Left forelimb (tissue), 1 donor: ENCODE measurements around the gene NUDT16L1.
"Not testable (repeated sequence)": the region's sequence is repeated elsewhere in the genome, so short reads cannot be mapped to it uniquely, and the experiment has no call there.

ENCODE experiments used
- DNase-seq: peaks from one replicate; pipeline ENCODE4 v3.0.0-alpha.2; 2018; ENCODE audit warnings: low spot score

Gene NUDT16L1

DNA sequence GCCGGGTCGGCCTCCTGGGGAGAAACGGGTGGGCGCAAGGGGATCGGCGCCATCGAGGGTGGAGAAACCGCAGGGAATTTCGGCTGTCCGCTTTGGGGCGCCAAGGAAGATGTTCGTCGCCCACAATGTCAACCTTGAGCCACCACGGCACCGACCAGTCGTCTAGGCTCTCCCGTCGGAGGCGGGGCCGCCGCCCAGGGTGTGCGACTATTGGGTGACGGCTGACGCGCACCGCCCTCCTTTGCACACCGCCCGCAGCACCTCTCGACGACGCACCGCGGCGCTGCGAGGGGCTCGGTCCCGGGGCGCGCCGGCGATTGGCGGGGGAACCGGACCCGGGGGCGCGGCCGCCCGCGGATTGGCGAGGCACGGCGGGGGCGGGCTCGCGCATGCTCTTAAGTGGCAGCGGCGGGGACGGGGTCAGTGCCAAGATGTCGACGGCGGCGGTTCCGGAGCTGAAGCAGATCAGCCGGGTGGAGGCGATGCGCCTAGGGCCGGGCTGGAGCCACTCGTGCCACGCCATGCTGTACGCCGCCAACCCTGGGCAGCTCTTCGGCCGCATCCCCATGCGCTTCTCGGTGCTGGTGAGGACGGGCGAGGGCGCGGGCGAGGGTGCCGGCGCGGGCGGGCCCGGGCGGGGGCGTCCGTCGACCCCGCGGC lies at the start of gene NUDT16L1:
Gene NUDT16L1, plus strand, starts transcription at position 267 of the 660 bp plus-strand sequence. Its CDS starts 165 bp downstream, at position 432.
- peak; percentile 98 for DNase-seq

DNA sequence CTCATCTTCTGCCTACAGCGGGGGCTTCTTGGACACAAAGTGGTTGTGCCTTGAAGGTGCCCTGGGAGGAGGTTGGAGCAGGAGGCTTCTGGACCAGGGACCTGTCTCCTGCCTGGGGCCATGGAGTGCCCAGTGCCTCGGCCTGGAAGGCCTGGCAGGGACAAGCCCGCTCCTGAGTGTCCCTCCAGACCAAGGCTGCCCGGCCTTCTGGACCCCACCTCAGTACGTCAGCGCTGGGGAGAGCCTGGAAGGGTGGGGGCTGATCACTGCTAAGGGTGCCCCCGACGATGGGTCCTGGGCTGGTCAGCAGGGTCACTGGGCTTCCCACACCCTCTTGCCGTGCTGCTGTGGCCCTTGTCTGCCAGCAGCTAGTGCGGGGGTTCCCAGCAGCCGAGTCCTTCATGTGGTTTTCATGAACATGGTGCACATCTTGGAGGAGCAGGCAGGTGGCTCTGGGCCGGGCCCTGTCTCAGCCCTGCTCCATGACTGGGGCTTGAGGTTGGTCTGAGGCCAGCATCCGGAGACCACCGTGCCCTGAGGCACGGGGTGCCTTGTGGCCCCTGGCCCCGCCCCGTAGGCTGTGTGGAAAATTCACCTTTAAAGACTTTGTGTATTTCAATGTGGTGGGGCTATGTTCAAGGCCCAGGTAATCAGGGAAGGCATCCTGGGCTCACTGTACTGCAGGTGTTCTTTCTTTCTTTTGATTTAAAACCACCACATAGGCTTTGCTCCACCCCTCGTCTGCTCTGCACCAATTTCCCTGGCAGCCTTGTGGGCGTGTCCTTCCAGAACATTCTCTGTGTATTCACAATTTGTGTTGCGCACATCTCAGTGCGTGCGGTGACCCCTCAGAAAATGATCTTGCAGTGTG lies 46.4 kb upstream of the NUDT16L1 start:
- no peak for DNase-seq

DNA sequence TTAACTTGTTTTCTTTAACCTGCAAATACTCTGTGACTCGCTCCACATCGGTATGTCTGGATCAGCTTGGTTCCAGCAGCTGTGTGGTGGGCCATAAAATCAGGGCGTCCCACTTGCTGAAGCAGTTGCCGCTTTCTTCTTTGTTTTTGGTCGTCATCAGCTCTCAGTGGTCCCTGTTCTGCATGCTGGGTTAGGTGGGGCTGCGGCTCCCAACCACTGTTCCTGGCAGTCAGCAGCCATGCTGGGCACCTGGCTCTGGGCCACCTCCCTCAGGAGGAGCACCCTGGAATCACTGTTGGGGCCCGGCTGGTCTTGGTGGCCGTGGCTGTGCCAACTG lies 45.8 kb upstream of the NUDT16L1 start:
- DNase-seq: no peak

DNA sequence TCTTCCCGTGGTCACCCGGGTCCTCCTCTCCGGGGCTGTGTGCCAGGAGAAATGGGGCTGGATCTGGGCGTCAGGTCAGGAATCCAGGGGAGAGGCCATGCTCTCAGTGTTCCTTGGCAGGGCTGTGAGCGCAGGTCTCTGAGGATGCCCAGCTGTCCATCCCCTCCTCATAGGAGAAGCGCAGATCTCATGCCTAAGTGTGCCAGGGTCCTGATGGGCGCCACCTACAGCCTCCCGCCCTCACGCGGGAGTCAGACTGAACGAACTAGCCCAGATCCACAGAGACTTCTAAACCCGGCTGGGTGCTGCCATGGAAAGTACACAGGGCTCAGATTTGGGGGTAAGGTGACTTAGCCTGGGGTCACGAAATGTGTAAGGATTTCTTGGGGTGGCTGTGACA lies 44.4 kb upstream of the NUDT16L1 start:
- DNase-seq: no peak

DNA sequence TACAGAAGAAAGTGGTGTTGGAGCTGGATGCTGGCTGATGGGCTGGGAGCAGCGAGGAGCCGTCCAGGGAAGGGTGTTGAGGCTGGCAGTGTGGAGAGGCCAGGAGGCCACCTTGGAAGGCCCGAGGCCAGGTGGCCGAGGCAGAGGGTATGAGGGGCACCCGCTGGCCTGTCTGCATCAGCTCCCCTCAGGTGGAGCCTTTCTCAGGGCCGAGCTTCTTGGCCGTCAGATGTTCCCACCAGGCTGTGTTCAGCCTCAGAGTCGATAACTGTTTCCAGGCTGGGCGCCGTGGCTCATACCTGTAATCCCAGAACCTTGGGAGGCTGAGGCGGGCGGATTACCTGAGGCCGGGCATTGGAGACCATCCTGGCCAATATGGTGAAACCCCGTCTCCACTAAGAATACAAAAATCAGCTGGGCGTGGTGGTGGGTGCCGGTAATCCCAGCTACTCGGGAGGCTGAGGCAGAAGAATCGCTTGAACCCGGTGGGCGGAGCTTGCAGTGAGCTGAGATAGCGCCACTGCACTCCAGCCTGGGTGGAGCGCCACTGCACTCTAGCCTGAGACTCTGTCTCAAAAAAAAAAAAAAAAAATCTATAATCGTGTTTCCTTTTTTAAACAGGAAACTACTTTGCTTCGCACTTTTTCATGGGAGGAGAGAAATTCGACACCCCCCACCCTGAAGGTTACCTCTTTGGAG lies 43.5 kb upstream of the NUDT16L1 start:
- DNase-seq: no peak

DNA sequence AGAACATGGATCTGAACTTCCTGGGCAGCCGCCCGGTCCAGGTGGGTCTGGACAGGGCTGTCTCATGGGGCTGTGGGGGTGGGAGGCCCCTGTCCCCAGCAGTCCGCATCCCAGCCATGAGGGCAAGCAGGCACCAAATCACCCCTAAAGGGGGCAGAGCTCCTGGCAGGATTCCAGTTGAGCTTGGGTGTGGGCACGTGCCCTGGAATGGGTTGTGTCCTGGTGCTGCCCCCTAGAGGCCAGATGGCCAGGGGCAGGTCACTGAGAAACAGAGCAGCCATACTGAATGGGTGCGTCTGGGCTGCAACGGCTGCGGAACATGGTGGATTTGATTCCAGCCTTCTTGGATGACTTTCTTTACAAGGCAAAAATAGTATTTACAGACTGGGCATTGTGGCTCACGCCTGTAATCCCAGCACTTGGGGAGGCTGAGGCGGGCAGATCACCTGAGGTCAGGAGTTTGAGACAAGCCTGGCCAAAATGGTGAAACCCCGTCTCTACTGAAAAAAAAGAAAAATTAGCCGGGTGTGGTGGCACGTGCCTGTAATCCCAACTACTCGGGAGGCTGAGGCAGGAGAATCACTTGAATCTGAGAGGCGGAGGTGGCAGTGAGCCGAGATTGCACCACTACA lies 42.8 kb upstream of the NUDT16L1 start:
- not testable (repeated sequence) for DNase-seq

DNA sequence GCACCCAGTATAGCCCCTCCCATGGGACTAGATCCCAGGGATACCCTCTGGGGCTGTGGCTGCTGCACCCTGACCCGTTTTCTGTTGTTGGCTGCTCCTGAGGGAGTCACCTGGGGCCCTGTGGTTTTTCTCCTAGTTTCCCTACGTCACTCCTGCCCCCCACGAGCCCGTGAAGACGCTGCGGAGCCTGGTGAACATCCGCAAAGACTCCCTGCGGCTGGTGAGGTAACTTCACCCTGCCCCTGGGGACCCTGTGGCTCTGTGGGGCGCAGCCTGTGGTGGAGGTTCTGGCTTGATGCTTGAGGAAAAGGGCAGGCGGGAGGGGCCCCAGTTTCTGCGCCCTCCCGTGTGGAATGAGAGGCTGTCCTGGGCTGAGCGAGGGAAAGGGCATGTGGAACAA lies 41.5 kb upstream of the NUDT16L1 start:
- no peak for DNase-seq

DNA sequence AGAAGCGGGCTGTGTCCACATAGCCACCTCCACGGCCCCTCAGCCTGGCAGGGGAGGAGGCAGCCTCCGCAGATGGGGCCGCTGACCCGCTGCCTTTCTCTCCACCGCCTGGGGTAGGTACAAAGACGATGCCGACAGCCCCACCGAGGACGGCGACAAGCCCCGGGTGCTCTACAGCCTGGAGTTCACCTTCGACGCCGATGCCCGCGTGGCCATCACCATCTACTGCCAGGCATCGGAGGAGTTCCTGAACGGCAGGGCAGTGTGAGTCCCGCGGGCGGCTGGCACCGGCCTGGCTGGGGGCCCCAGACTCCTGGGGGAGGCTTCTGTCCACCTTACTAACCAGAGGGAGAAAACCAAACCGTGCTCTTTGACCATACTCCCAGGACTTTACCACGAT lies 40.8 kb upstream of the NUDT16L1 start:
- DNase-seq: no peak

DNA sequence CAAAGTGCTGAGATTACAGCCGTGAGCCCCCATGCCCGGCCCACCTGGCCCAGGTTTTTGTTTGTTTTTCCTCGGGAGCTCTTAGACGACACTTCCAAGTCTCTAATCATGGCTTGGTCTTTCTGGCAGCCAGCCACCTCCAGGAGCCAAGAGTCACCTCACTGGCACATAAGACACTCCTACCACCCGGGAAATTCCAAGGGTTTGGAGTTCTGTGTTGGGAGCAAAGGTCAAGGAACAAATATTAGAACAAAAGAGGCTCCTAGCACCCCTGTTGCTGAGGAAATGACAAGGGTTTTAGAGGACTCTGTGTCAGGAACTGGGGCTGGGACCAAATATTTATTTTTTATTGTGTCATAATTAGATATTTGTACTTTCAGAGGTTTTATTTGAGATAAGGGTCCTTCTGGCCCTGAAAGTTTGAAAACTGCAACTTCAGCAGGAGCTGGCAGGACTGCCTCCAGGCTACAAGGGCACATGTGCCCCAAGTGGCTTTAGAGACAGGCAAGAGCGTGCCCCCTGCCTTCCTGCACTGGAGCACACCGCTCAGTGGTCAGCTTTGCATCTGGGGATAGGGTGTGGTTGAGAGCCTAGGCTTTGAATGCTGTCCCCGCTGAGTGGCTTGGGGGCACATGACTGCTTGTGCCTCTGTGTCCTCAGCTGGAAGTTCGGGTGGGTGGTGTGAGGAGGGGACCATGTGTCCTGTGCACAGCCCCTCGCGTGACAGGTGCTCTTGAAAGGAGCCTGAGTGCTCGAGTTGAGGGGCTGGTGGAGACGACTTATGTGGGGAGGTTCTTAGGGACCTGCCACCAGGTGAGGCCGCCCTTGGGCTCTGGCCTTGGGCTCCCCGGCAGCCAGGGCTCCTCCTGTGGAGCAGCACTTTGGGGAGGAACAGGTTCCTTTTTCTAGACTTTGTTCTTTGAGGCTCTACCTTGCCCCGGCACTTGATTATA lies 39.1 kb upstream of the NUDT16L1 start:
- no peak for DNase-seq

DNA sequence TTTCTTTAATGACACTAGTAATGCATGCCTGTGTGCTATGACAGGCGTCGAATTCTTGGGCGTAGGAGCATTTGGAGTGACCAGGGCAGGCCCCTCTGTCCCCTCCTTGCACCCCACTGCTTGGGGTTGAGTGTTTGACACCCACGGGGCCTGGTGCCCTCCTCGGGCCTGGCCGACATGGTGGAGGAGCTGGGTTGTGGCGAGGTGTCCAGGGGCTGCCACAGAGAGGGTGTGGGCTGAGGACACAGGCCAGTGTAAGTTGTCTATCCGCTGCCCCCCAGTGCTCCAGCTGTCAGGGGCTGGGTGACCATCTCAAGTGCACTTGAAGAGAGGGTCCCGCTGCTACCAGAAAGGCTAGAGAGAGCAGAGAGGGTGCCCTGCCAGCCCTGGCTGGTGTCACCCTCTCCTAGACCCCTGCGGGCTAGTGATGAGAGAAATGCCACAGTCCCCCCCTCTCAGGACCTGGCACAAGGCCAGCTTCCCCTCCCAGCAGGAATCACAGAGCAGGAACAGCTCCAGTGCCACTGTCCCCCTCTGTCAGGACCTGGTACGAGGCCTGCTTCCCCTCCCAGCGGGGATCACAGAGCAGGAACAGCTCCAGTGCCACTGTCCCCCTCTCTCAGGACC lies 38.3 kb upstream of the NUDT16L1 start:
- no peak for DNase-seq

DNA sequence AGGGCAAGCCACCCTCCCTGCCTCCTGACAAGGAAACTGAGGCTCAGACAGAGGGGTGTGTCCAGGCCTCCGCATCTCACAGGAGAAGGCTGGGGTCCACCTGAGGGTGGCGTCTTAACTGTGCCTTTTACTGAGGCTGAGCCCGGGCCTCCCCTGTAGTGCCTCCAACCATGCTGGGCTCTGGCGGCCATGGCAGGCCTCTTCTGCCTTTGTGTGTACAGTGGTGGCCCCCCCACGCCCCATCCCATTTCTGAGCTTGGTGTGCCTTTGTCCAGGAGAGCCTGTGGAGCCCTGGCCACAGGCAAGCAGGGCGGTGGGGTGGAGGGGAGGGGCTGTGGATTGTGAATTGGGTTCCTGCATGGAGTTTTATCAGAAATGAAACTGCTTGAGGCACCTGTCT lies 37.6 kb upstream of the NUDT16L1 start:
- DNase-seq: no peak

DNA sequence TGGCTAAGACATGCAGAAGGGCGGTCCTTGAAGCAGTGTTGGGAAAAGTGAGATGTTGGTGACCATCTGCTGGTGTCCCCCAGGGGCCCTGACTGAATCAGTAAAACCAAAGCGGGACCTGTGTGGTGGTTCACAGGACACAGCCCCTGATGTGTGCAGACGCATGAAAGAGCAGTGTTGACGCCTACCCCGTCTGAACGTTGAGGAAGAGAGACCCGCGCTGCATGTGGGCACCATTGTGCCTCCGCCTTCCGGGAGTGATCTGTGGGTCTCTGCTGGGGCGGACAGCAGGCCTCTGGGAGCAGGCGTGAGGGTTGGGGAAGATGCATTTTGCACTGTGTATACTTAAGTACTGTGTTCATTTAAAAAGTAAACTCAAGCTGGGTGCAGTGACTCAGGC lies 37.1 kb upstream of the NUDT16L1 start:
- DNase-seq: no peak

DNA sequence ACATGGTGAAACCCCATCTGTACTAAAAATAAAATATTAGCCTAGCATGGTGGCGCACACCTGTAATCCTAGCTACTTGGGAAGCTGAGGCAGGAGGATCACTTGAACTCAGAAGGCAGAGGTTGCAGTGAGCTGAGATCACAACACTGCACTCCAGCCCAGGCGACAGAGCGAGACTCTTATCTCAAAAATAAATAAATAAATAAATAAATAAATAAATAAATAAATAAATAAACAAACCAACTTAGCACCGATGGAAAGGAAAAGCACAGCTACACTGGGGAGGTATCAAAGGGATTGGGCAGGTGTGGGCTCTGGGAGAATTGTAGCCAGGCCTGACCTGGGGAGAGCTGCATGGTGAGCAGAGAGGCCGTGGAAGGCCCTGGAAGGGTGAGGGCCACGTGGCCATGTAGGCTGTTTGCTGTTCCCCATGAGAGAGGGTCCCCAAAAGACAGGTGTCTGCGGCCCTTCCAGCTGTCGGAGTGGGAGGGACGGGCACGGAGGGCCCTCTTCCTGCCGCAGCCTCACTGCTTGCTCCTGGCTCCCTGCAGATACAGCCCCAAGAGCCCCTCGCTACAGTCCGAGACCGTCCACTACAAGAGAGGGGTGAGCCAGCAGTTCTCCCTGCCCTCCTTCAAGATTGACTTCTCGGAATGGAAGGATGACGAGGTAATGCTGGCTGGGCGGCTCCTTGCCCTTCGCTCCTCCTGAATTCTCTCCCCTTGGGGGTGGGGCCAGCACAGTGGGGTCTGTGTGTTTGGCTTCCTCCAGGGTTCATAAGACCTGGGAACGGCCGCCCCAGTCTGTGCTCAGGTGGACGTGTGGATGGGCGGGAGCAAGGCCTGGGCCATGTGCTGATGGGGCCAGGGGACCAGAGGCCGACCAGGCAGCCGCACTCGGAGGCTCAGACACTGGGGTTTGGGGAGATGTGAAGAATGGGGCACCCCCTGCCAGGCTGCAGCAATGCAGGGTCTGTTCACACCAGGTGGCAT lies 36.4 kb upstream of the NUDT16L1 start:
- DNase-seq: no peak

DNA sequence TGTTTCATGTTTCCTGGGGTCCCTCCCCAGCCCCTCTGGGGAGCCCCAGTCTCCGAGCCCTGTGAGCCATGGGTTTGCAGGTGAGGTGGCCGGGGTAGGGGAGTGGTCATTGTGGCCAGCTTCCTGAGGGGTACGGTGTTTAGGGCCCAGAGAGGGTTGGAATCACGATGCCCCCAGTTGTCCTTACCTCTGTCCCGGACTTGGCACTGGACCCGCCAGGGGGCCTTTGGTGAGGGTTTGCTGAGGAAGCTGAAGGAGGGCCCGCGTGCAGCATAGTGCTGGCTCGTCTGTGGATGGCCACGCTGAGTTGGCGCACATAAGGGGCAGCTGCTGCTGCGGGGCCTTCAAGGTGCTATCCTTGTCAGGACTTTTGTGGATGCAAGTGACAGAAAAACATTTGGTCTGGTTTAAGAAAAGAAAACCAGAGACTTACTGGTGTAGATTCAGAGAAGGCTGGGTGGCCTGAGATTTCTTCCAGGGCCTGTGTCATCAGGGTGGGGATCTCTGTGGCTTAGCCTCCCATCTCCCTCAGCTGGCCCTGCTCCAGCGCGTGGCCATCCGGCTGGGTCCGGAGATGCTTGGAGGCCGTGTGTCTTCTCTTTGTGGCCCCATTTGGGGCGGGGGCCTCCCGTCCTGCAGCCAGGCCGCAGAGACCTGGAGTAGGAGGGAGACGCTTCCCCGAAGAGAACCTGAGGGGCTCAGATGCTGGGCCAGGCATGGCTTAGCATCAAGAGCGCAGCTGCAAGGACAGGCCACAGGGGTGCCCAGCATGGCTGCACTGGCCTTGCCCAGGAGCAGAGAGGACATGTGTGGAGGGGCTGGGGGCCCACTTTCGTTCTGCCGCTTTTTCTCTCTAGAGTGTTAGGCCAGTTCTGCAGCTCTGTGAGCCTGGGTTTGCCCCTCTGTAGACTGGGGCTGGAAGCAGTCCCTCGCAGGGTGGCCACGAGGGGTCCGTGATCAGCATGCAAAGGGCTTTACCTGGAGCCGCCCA lies 33.7 kb upstream of the NUDT16L1 start:
- no peak for DNase-seq

DNA sequence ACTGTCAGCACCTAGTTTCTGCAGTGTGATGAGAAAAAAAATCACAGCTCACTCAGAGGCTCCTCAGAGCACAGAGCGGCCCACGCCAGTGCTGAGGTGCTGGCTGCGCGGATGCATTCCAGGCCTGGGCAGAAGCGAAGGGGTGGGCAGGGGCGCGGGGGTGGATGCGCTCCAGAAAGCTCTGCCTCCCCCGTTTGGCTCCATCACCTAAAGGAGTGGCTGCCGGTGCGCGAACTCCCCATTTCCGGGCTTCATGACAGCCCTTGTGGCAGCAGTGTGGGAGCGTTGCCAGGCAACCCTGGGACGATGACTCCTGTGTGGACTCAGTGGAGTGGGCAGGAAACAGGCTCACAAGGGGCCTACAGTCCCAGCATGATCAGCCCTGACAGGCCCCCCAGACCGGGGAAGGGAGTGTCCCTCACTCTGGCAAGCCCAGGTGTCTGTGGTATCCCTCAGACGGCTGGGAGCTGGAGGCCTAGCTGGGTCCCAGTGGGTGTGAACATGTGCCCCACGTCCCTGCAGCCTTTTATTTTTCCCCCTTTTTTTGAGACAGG lies 32.8 kb upstream of the NUDT16L1 start:
- DNase-seq: no peak

DNA sequence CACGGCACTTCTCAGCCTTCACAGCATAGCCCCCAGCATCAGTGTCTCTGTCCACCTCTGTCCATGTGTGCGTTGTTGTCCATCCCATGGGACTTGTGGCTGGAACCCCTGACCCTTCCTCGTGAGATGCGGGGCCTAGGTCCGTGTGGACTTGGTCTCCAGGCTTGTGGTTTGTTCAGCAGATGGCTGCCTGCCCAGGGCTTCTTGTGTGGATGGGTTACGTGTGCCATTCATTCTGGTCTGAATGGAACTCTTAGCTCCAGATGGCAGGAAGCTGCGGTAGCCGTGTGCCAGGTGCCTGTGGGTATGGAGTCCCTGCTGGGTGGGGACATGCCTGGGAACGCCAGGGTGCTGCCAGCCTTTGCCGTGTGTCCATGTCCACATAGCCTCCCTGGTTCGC lies 31.7 kb upstream of the NUDT16L1 start:
- DNase-seq: no peak

DNA sequence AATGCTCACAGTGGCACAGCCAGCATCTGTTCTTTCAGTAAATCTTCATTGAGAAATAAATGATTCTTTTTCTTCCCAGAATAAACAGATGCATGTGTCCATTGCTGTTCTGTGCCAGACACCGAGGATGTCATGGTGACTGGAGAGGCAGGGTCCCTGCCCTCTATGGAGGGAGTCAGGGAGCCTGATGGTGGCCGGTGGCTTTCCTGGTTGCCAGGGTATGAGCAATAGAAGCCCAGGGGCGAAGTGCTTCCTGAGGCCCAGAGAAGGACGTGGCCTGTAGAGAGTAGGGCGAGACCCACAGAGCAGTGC lies 29.9 kb upstream of the NUDT16L1 start:
- DNase-seq: no peak

DNA sequence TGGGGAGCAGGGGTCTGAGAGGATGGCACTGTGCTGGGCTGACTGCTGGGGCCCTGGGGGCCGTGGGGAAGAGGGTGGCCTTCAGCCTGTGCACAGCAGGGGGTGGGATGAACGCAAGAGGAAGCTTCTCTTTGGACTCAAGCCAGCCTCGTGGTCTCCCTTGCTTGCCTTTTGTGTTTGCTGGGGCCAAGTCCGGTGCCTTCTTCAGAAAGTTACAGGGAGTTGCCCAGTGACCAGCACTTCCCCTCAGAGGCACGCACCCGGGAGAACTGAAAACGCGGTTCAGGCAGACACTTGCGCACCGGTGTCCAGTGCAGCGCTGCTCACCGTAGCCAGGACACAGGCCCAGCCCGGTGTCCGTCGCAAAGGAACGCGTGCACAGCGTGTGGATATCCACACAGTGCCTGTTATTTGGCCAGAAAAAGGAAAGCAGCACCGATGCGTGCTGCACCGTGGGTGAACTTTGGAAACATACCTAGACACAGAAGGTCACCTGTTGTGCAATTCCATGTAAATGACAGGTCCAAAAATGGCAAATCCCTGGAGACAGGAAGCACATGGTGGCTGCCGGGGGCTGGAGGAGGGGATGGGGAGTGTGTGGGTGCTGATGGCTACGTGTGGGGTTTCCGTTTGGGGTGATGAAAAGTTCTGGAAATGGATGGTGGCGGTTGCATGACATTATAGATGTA lies 29.4 kb upstream of the NUDT16L1 start:
- DNase-seq: no peak
